HepG2 (cell line): ENCODE data around the gene PRDM7. TPM values are rescaled to one million over a fixed set of nuclear protein-coding genes. Genes with fewer than 3 reads are reported as not detected.

Experiments used
- ATAC-seq: fragments of 200-7000 bp; cut with Tn5 transposase; 3 replicates; pipeline ENCODE4 v1.9.1; 2020; ENCODE audit warnings: mild to moderate bottlenecking, moderate library complexity
- BruUV-seq: library from RNA; stranded (reverse); fragments of 400-500 nt; replicated peaks from 2 replicates; lab custom pipeline; 2021; lab: Mats Ljungman, UMichigan
- CTCF ChIA-PET: fragments of 300-600 bp; formaldehyde crosslinking; extraction: SDS; loops from one replicate; lab custom pipeline; 2021; ENCODE audit warnings: low total read pairs, inconsistent platforms, low intra/inter-chr PET ratio; lab: Yijun Ruan, JAX
- POLR2A ChIA-PET: fragments of 350-600 bp; sonication (Branson Sonifier 250); formaldehyde crosslinking; loops from one replicate; lab custom pipeline; 2020; ENCODE audit warnings: antibody characterized with exemption, inconsistent platforms; lab: Yijun Ruan, JAX
- DNase-seq: peaks from one replicate; pipeline ENCODE4 v3.0.0-alpha.2; 2015; ENCODE audit warnings: low spot score
- FAIRE-seq: peaks from 3 replicates; lab custom pipeline; 2011; peaks lifted over from hg19 to GRCh38; lab: Jason Lieb, UNC
- H2AFZ ChIP-seq: one replicate; pipeline ENCODE4 v1.6.1; 2011; ENCODE audit warnings: low read length, inconsistent platforms
- H3K27ac ChIP-seq: fragments of 300-600 bp; 3 replicates; pipeline ENCODE4 v1.8.0; 2011; ENCODE audit warnings: mixed run types, mild to moderate bottlenecking, mixed read lengths, low read length, inconsistent platforms; ENCODE audit not compliant: insufficient read depth; ENCODE audit errors: extremely low read length
- H3K27me3 ChIP-seq, 2 experiments: fragments of 200-600 bp in 1 of 2; 2 replicates in 1 of 2; 3 replicates in 1 of 2; pipeline versions ENCODE4 v1.6.0 to v1.8.0; 2011; ENCODE audit warnings: low read length in 2 of 2, mild to moderate bottlenecking in 2 of 2, moderate library complexity in 2 of 2, inconsistent platforms in 1 of 2; ENCODE audit not compliant: insufficient read depth in 2 of 2, control insufficient read depth in 1 of 2
- H3K36me3 ChIP-seq, 2 experiments: fragments of 200-600 bp in 1 of 2; replicated peaks in 1 of 2; 2 replicates in 1 of 2; 3 replicates in 1 of 2; pipeline versions ENCODE4 v1.5.1 to v1.8.0; 2011; ENCODE audit warnings: low read length in 2 of 2, inconsistent platforms in 1 of 2; ENCODE audit not compliant: insufficient read depth in 2 of 2, control insufficient read depth in 1 of 2
- H3K4me1 ChIP-seq: 2 replicates; pipeline ENCODE4 v1.5.1; 2012; ENCODE audit warnings: low read length, inconsistent platforms; ENCODE audit not compliant: insufficient read depth
- H3K4me2 ChIP-seq: 2 replicates; pipeline ENCODE4 v1.6.0; 2011; ENCODE audit warnings: low read depth, low read length, inconsistent platforms
- H3K4me3 ChIP-seq, 3 experiments: fragments of 200-600 bp in 1 of 3; sonication (generic), shearing (Covaris generic) in 1 of 3; replicated peaks in 1 of 3; 2 replicates each; pipeline ENCODE4 v1.5.1; 2011 to 2016; ENCODE audit warnings: low read length in 3 of 3, inconsistent platforms in 2 of 3, low read depth in 2 of 3, mild to moderate bottlenecking in 2 of 3, control low read depth in 1 of 3, mixed read lengths in 1 of 3; ENCODE audit not compliant: insufficient read depth in 1 of 3
- H3K79me2 ChIP-seq: one replicate; pipeline ENCODE4 v1.6.1; 2011; ENCODE audit warnings: low read length, inconsistent platforms; ENCODE audit not compliant: insufficient read depth
- H3K9ac ChIP-seq: 2 replicates; pipeline ENCODE4 v1.6.0; 2011; ENCODE audit warnings: mild to moderate bottlenecking, low read depth, low read length, inconsistent platforms; ENCODE audit not compliant: insufficient read depth
- H3K9me3 ChIP-seq: 2 replicates; pipeline ENCODE4 v1.5.1; 2012; ENCODE audit warnings: mild to moderate bottlenecking, low read length
- H4K20me1 ChIP-seq: 2 replicates; pipeline ENCODE4 v1.6.0; 2011; ENCODE audit warnings: inconsistent platforms, mild to moderate bottlenecking, low read length, moderate library complexity; ENCODE audit not compliant: insufficient read depth
- CBX1 ChIP-seq: IDR thresholded peaks from one replicate; pipeline ENCODE4 v1.6.1; 2016; ENCODE audit warnings: antibody characterized with exemption, low read depth
- HOXD1 ChIP-seq: sonication (generic); formaldehyde crosslinking; IDR thresholded peaks from 2 replicates; pipeline ENCODE4 v1.5.0; 2020; ENCODE audit warnings: missing genetic modification reagents
- POLR2AphosphoS2 ChIP-seq: IDR thresholded peaks from 2 replicates; pipeline ENCODE4 v1.6.1; 2011; ENCODE audit warnings: low read depth, low read length, improper control_type of control experiment
- POLR2AphosphoS5 ChIP-seq: IDR thresholded peaks from 2 replicates; pipeline ENCODE4 v1.6.1; 2012; ENCODE audit warnings: low read depth, low read length
- RFX5 ChIP-seq: IDR thresholded peaks from 2 replicates; pipeline ENCODE4 v1.6.1; 2011; ENCODE audit warnings: low read depth, low read length, improper control_type of control experiment
- RFXAP ChIP-seq: sonication (generic); formaldehyde crosslinking; IDR thresholded peaks from 2 replicates; pipeline ENCODE4 v1.4.0; 2020; ENCODE audit warnings: missing genetic modification reagents, borderline replicate concordance
- ZFP1 ChIP-seq: IDR thresholded peaks from 2 replicates; pipeline ENCODE4 v1.6.1; 2016
- ZFP62 ChIP-seq: sonication (generic); formaldehyde crosslinking; IDR thresholded peaks from 2 replicates; pipeline ENCODE4 v1.4.0; 2020; ENCODE audit warnings: missing genetic modification reagents
- ZNF274 ChIP-seq: sonication (generic); formaldehyde crosslinking; IDR thresholded peaks from 2 replicates; pipeline ENCODE4 v1.5.1; 2020; ENCODE audit warnings: mild to moderate bottlenecking, missing genetic modification reagents
- ZNF367 ChIP-seq: sonication (generic); formaldehyde crosslinking; IDR thresholded peaks from 2 replicates; pipeline ENCODE4 v1.4.0; 2020; ENCODE audit warnings: missing genetic modification reagents, borderline replicate concordance
- ZNF382 ChIP-seq: sonication (generic); formaldehyde crosslinking; IDR thresholded peaks from 2 replicates; pipeline ENCODE4 v1.5.0; 2020; ENCODE audit warnings: missing genetic modification reagents, mild to moderate bottlenecking, borderline replicate concordance
- ZNF563 ChIP-seq: sonication (generic); formaldehyde crosslinking; IDR thresholded peaks from 2 replicates; pipeline ENCODE4 v1.8.0; 2022; ENCODE audit warnings: mild to moderate bottlenecking, moderate library complexity, missing genetic modification reagents
- ZNF768 ChIP-seq: sonication (generic); formaldehyde crosslinking; IDR thresholded peaks from 2 replicates; pipeline ENCODE4 v1.4.0; 2020; ENCODE audit warnings: missing genetic modification reagents
- WGBS: methylation state at CpG from one replicate; pipeline ENCODE4 v1.1.6; 2017; ENCODE audit warnings: low lambda C conversion rate; 5-methylcytosine and 5-hydroxymethylcytosine counted together
- in situ Hi-C: cut with HindIII; loops from 2 replicates; pipeline ENCODE4 v1.10.0; 2017; ENCODE audit warnings: low pct_unique_long_range_greater_than_20kb; ENCODE audit not compliant: extremely low pct_ligation_motif_present
- intact Hi-C: fragments of 100-400 bp; cut with micrococcal nuclease; formaldehyde crosslinking; loops from one replicate; pipeline ENCODE4 v1.10.0; 2022; ENCODE audit not compliant: unreplicated experiment
- polyA plus RNA-seq, 8 experiments: library from polyadenylated mRNA; depleted of rRNA in 3 of 8; stranded (reverse) in 7 of 8; unstranded in 1 of 8; fragments of >200 nt; fragmentation: Illumina TruSeq in 4 of 8; extraction: Trizol in 4 of 8; gene quantifications; 2 replicates each; pipeline versions ENCODE4 v1.2.1 to v1.2.3, GENCODE V29; 2011 to 2016; ENCODE audit warnings: low read depth in 4 of 8, missing spikeins in 1 of 8, mixed read lengths in 1 of 8; ENCODE audit not compliant: insufficient read depth in 1 of 8
- total RNA-seq, 5 experiments: library from RNA; depleted of rRNA; stranded (reverse); fragments of >200 nt; fragmentation: Illumina TruSeq; extraction: Trizol; gene quantifications; 2 replicates each; pipeline ENCODE4 v1.2.3, GENCODE V29; 2016; ENCODE audit warnings: low read depth in 1 of 5
- TF ChIP-seq, protein P1 (sequence below): sonication (generic); formaldehyde crosslinking; IDR thresholded peaks from 2 replicates; pipeline ENCODE4 v1.4.0; 2020; ENCODE audit warnings: missing genetic modification reagents
- TF ChIP-seq, protein P2 (sequence below): sonication (generic); formaldehyde crosslinking; IDR thresholded peaks from 2 replicates; pipeline ENCODE4 v1.5.1; 2020; ENCODE audit warnings: mild to moderate bottlenecking, missing genetic modification reagents, borderline replicate concordance
- TF ChIP-seq, protein P3 (sequence below): sonication (generic); formaldehyde crosslinking; IDR thresholded peaks from 2 replicates; pipeline ENCODE4 v1.9.0; 2022; ENCODE audit warnings: low read depth, missing genetic modification reagents
- TF ChIP-seq, protein P4 (sequence below): sonication (generic); formaldehyde crosslinking; IDR thresholded peaks from 2 replicates; pipeline ENCODE4 v1.8.0; 2022; ENCODE audit warnings: mild to moderate bottlenecking, missing genetic modification reagents, moderate library complexity

Gene PRDM7
- total and polyA plus RNA-seq, 2 of the 13 experiments (the other 11 are each of a cell fraction or from before 2014, with no cell fraction given): not detected

DNA sequence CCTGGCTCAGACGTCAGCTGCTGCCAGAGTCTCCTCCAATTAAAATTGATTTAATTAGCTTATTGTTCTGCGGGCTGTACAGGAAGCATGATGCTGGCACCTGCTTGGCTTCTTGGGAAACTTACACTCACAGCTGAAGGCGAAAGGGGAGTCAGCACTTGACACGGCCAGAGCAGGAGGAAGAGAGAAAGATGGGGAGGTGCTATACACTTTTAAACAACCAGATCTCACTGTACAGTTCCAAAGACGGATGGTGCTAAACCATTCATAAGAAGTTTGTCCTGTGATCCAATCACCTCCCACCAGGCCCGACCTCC is 1.4 kb upstream of the PRDM7 start (continued):
- TF ChIP-seq, protein P1, sequence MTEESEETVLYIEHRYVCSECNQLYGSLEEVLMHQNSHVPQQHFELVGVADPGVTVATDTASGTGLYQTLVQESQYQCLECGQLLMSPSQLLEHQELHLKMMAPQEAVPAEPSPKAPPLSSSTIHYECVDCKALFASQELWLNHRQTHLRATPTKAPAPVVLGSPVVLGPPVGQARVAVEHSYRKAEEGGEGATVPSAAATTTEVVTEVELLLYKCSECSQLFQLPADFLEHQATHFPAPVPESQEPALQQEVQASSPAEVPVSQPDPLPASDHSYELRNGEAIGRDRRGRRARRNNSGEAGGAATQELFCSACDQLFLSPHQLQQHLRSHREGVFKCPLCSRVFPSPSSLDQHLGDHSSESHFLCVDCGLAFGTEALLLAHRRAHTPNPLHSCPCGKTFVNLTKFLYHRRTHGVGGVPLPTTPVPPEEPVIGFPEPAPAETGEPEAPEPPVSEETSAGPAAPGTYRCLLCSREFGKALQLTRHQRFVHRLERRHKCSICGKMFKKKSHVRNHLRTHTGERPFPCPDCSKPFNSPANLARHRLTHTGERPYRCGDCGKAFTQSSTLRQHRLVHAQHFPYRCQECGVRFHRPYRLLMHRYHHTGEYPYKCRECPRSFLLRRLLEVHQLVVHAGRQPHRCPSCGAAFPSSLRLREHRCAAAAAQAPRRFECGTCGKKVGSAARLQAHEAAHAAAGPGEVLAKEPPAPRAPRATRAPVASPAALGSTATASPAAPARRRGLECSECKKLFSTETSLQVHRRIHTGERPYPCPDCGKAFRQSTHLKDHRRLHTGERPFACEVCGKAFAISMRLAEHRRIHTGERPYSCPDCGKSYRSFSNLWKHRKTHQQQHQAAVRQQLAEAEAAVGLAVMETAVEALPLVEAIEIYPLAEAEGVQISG (CRISPR knock-in tag): no peak
- TF ChIP-seq RFXAP (CRISPR knock-in tag) (no peak), ZNF274 (CRISPR knock-in tag) (no peak)
- TF ChIP-seq, all 625 proteins: peak for 0

DNA sequence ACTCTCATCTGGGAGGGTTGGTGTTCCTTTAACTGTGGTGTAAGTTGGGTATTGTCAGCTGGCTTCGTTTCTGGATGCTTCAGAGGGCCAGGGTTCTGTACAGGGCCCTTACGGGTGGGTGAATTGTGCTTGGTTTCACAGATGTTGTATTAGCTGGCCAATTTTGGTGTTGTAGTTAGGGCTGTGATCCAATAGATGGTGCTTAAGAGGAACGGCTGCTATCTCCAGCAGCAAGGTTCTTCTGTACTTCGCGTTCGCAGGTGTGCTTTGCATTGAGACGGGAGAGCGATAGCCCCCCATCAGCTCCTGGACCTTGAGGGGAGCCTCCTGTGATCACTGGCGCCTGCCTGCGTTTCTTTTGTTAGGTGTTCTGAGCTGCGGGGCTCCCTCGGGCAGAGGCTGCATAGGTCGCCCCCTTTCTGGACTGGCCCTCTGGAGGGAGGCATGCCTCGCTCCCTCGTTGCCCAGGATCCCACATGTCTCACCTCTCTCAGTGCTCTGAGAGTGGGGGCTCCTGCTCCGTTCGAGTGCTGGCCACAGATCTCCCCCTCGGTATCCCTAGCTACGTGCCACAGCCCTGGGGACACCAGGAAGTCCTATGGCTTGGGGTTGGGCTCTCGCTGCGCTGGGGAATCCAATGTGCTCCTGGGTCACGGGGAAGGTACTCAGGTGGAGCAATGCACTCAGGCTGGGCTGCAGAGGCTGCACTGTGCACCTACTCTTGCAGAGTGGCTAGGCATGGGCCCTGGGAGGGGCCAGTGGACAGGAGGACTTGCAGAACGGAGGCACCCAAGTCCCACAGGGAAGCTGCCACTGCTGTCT is 837 bp upstream of the PRDM7 start:
- intact Hi-C loops: no loop called here
- TF ChIP-seq POLR2AphosphoS5 (no peak), POLR2AphosphoS2 (no peak), HOXD1 (CRISPR knock-in tag) (no peak), RFX5 (no peak), ZFP1 (no peak), ZFP62 (CRISPR knock-in tag) (no peak), ZNF367 (CRISPR knock-in tag) (no peak), CBX1 (no peak), ZNF563 (CRISPR knock-in tag) (no peak), ZNF768 (peak; percentile 35; the same call in 1 of the 2 replicates), ZNF382 (CRISPR knock-in tag) (no peak)
- TF ChIP-seq, protein P2, sequence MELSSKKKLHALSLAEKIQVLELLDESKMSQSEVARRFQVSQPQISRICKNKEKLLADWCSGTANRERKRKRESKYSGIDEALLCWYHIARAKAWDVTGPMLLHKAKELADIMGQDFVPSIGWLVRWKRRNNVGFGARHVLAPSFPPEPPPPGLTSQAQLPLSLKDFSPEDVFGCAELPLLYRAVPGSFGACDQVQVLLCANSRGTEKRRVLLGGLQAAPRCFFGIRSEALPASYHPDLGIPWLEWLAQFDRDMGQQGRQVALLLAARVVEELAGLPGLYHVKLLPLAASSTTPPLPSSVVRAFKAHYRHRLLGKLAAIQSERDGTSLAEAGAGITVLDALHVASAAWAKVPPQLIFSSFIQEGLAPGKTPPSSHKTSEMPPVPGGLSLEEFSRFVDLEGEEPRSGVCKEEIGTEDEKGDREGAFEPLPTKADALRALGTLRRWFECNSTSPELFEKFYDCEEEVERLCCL: no peak
- TF ChIP-seq, protein P3, sequence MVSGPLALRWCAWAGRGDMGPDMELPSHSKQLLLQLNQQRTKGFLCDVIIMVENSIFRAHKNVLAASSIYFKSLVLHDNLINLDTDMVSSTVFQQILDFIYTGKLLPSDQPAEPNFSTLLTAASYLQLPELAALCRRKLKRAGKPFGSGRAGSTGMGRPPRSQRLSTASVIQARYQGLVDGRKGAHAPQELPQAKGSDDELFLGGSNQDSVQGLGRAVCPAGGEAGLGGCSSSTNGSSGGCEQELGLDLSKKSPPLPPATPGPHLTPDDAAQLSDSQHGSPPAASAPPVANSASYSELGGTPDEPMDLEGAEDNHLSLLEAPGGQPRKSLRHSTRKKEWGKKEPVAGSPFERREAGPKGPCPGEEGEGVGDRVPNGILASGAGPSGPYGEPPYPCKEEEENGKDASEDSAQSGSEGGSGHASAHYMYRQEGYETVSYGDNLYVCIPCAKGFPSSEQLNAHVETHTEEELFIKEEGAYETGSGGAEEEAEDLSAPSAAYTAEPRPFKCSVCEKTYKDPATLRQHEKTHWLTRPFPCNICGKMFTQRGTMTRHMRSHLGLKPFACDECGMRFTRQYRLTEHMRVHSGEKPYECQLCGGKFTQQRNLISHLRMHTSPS (CRISPR knock-in tag): no peak
- TF ChIP-seq, protein P4, sequence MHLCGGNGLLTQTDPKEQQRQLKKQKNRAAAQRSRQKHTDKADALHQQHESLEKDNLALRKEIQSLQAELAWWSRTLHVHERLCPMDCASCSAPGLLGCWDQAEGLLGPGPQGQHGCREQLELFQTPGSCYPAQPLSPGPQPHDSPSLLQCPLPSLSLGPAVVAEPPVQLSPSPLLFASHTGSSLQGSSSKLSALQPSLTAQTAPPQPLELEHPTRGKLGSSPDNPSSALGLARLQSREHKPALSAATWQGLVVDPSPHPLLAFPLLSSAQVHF (CRISPR knock-in tag): no peak

More for the DNA sequence above, 837 bp upstream of the PRDM7 start:
- H3K27ac ChIP-seq: no peak overlapping the region
- H4K20me1 ChIP-seq: no peaks in the 10 kb centered on the region
- CTCF ChIA-PET: no interaction called here
- H3K36me3 ChIP-seq: no peaks in the 10 kb centered on the region
- in situ Hi-C loops: no loop called here
- no peaks in the 10 kb centered on the region for H3K79me2 ChIP-seq
- DNase-seq: no peak
- WGBS: 38% methylated on average over 21 of the region's 23 CpGs
- H3K9me3 ChIP-seq: no peaks in the 10 kb centered on the region; the same call in 1 of the 2 replicates
- H3K9ac ChIP-seq: no peak overlapping the region
- ATAC-seq: peak; percentile 70
- BruUV-seq: no TSS peak
- FAIRE-seq: peak; percentile 40
- peaks cover 7 to 29% of the 10 kb centered on the region in 2 experiments; a peak in 4 of 5 replicates for H3K27me3 ChIP-seq
- POLR2A ChIA-PET: no interaction called here
- H2AFZ ChIP-seq: peak overlapping the region; percentile 4
- H3K4me3 ChIP-seq: peak overlapping the region in 2 of 3 experiments; percentile 1 to 31; a peak in 1 of 6 replicates
- peaks cover 17% of the 10 kb centered on the region for H3K4me1 ChIP-seq
- peak overlapping the region; percentile 66 for H3K4me2 ChIP-seq
